ENCODE results near the gene COPS4.
"Not testable (repeated sequence)": the region's sequence is repeated elsewhere in the genome, so short reads cannot be mapped to it uniquely, and the experiment has no call there.

The COPS4 gene

GRCh38 chr4:83013420-83013867 is 21.5 kb upstream of the COPS4 start:
- DNase-seq (ENCODE audit: low read depth) = no peak
- TF ChIP-seq CTCF (IDR thresholded peaks at IDR 0.05; ENCODE audit: low read length, missing control alignments) = no peak
- peak overlapping the region; percentile 78 for H3K4me3 ChIP-seq (replicated peaks; ENCODE audit: low read depth, low read length)

- DNase-seq (ENCODE audit: low read depth) = no peak
- no peak for TF ChIP-seq CTCF (IDR thresholded peaks at IDR 0.05; ENCODE audit: low read length, missing control alignments)
- peak overlapping the region; percentile 78 for H3K4me3 ChIP-seq (replicated peaks; ENCODE audit: low read depth, low read length)
These were observed 21.1 kb upstream of the COPS4 start for GRCh38 chr4:83013902-83014301.

- no peak for TF ChIP-seq CTCF (IDR thresholded peaks at IDR 0.05; ENCODE audit: low read length, missing control alignments)
- no peak for DNase-seq (ENCODE audit: low read depth)
- H3K4me3 ChIP-seq (replicated peaks; ENCODE audit: low read depth, low read length) = no peak overlapping the region
These were observed 15.0 kb upstream of the COPS4 start for GRCh38 chr4:83019794-83020494.

- DNase-seq (ENCODE audit: low read depth) = peak; percentile 57
- no peak for TF ChIP-seq CTCF (IDR thresholded peaks at IDR 0.05; ENCODE audit: low read length, missing control alignments)
- H3K4me3 ChIP-seq (replicated peaks; ENCODE audit: low read depth, low read length) = no peak overlapping the region
These were observed 12.1 kb upstream of the COPS4 start for GRCh38 chr4:83022724-83023450.

- not testable (repeated sequence) for DNase-seq (ENCODE audit: low read depth); H3K4me3 ChIP-seq (replicated peaks; ENCODE audit: low read depth, low read length)
These were observed 11.4 kb upstream of the COPS4 start for GRCh38 chr4:83023599-83023998.

GRCh38 chr4:83024233-83024632 is 10.8 kb upstream of the COPS4 start:
- no peak for DNase-seq (ENCODE audit: low read depth)
- no peak for TF ChIP-seq CTCF (IDR thresholded peaks at IDR 0.05; ENCODE audit: low read length, missing control alignments)
- H3K4me3 ChIP-seq (replicated peaks; ENCODE audit: low read depth, low read length) = no peak overlapping the region

- H3K4me3 ChIP-seq (replicated peaks; ENCODE audit: low read depth, low read length) = no peak overlapping the region
- no peak for TF ChIP-seq CTCF (IDR thresholded peaks at IDR 0.05; ENCODE audit: low read length, missing control alignments)
- no peak for DNase-seq (ENCODE audit: low read depth)
These were observed 9.4 kb upstream of the COPS4 start for GRCh38 chr4:83025563-83025962.

Measured in fibroblast of pulmonary artery (primary cell).